HepG2 (cell line): ENCODE data around the gene NCBP3. TPM values are rescaled to one million over a fixed set of nuclear protein-coding genes. Genes with fewer than 3 reads are reported as not detected.
A peak's percentile ranks its signal among the peaks of the same experiment; 100 is the strongest.

Experiments
- CENPX ChIP-seq: sonication (generic); formaldehyde crosslinking; IDR thresholded peaks from 2 replicates; pipeline ENCODE4 v1.9.0; 2021; ENCODE audit warnings: mild to moderate bottlenecking, missing genetic modification reagents, moderate library complexity
- CREM ChIP-seq, 2 experiments: sonication (generic) in 1 of 2; formaldehyde crosslinking in 1 of 2; IDR thresholded peaks; 2 replicates each; pipeline versions ENCODE4 v1.4.0 to v1.6.1; 2016 to 2020; ENCODE audit warnings: antibody characterized with exemption in 1 of 2, mild to moderate bottlenecking in 1 of 2, missing genetic modification reagents in 1 of 2
- GLI4 ChIP-seq: sonication (generic); formaldehyde crosslinking; IDR thresholded peaks from 2 replicates; pipeline ENCODE4 v1.5.1; 2020; ENCODE audit warnings: missing genetic modification reagents, mild to moderate bottlenecking, moderate library complexity, borderline replicate concordance
- MIER2 ChIP-seq: IDR thresholded peaks from 2 replicates; pipeline ENCODE4 v1.6.1; 2016; ENCODE audit warnings: missing biosample characterization, missing genetic modification reagents
- POLR2G ChIP-seq: fragments of 200-400 bp; formaldehyde crosslinking; IDR thresholded peaks from 2 replicates; pipeline ENCODE4 v1.6.1; 2018; ENCODE audit warnings: mild to moderate bottlenecking, low read depth, low read length, moderate library complexity
- RAD21 ChIP-seq: fragments of 450-650 bp; formaldehyde crosslinking; IDR thresholded peaks from 2 replicates; pipeline ENCODE4 v1.5.0; 2020; ENCODE audit warnings: mild to moderate bottlenecking
- RARA ChIP-seq: IDR thresholded peaks from 2 replicates; pipeline ENCODE4 v1.6.1; 2016; ENCODE audit warnings: missing genetic modification reagents, missing compliant biosample characterization
- SALL1 ChIP-seq: sonication (generic); formaldehyde crosslinking; IDR thresholded peaks from 2 replicates; pipeline ENCODE4 v1.8.0; 2022; ENCODE audit warnings: mild to moderate bottlenecking, missing genetic modification reagents
- ZBTB25 ChIP-seq: IDR thresholded peaks from 2 replicates; pipeline ENCODE4 v1.6.1; 2018; ENCODE audit warnings: missing genetic modification reagents
- ZBTB49 ChIP-seq: sonication (generic); formaldehyde crosslinking; IDR thresholded peaks from 2 replicates; pipeline ENCODE4 v1.4.0; 2020; ENCODE audit warnings: missing genetic modification reagents, borderline replicate concordance
- ZNF143 ChIP-seq: sonication (generic); formaldehyde crosslinking; IDR thresholded peaks from 2 replicates; pipeline ENCODE4 v1.4.0; 2020; ENCODE audit warnings: missing genetic modification reagents
- ZNF18 ChIP-seq: sonication (generic); formaldehyde crosslinking; IDR thresholded peaks from 2 replicates; pipeline ENCODE4 v1.8.0; 2022; ENCODE audit warnings: mild to moderate bottlenecking, missing genetic modification reagents; ENCODE audit not compliant: insufficient replicate concordance
- ZNF441 ChIP-seq: sonication (generic); formaldehyde crosslinking; IDR thresholded peaks from 2 replicates; pipeline ENCODE4 v1.7.0; 2021; ENCODE audit warnings: missing genetic modification reagents, borderline replicate concordance
- ZNF564 ChIP-seq: sonication (generic); formaldehyde crosslinking; IDR thresholded peaks from 2 replicates; pipeline ENCODE4 v1.8.1; 2023; ENCODE audit warnings: mild to moderate bottlenecking, missing genetic modification reagents
- ZNF878 ChIP-seq: sonication (generic); formaldehyde crosslinking; IDR thresholded peaks from 2 replicates; pipeline ENCODE4 v1.8.1; 2023; ENCODE audit warnings: mild to moderate bottlenecking, missing genetic modification reagents, moderate library complexity
- ZSCAN25 ChIP-seq: sonication (generic); formaldehyde crosslinking; IDR thresholded peaks from 2 replicates; pipeline ENCODE4 v1.8.0; 2022; ENCODE audit warnings: mild to moderate bottlenecking, missing genetic modification reagents
- polyA plus RNA-seq, 8 experiments: library from polyadenylated mRNA; depleted of rRNA in 3 of 8; stranded (reverse) in 7 of 8; unstranded in 1 of 8; fragments of >200 nt; fragmentation: Illumina TruSeq in 4 of 8; extraction: Trizol in 4 of 8; gene quantifications; 2 replicates each; pipeline versions ENCODE4 v1.2.1 to v1.2.3, GENCODE V29; 2011 to 2016; ENCODE audit warnings: low read depth in 4 of 8, missing spikeins in 1 of 8, mixed read lengths in 1 of 8; ENCODE audit not compliant: insufficient read depth in 1 of 8
- total RNA-seq, 5 experiments: library from RNA; depleted of rRNA; stranded (reverse); fragments of >200 nt; fragmentation: Illumina TruSeq; extraction: Trizol; gene quantifications; 2 replicates each; pipeline ENCODE4 v1.2.3, GENCODE V29; 2016; ENCODE audit warnings: low read depth in 1 of 5

Gene NCBP3
- total and polyA plus RNA-seq, 2 of the 13 experiments (the other 11 are each of a cell fraction or from before 2014, with no cell fraction given) = 19.5 to 24.8 TPM

GRCh38 chr17:3794557-3795389 lies 51.3 kb downstream of the NCBP3 start (continued):
- no peak for TF ChIP-seq ZBTB49 (CRISPR knock-in tag)
- TF ChIP-seq CENPX = no peak
- TF ChIP-seq ZBTB25 (CRISPR knock-in tag) = peak; percentile 20
- peak; percentile 72 for TF ChIP-seq SALL1 (CRISPR knock-in tag)
- no peak; the same call in 1 of the 2 replicates for TF ChIP-seq MIER2 (CRISPR knock-in tag)
- TF ChIP-seq CREM (IDR thresholded peaks at IDR 0.05) = peak; percentile 38; the same call in 1 of the 2 replicates
- TF ChIP-seq CREM (CRISPR knock-in tag; IDR thresholded peaks at IDR 0.05) = no peak
- peak; percentile 52; the same call in 1 of the 2 replicates for TF ChIP-seq RARA
- TF ChIP-seq ZNF441 (CRISPR knock-in tag) = peak; percentile 63; the same call in 1 of the 2 replicates
- peak; percentile 75 for TF ChIP-seq POLR2G
- 0 out of 2 replicates have a peak, but pooled peaks have one; percentile 52 for TF ChIP-seq ZNF878 (CRISPR knock-in tag)
- TF ChIP-seq ZNF564 (CRISPR knock-in tag) = peak; percentile 64; the same call in 1 of the 2 replicates
- 0 out of 2 replicates have a peak, but pooled peaks have one; percentile 65 for TF ChIP-seq GLI4 (CRISPR knock-in tag)
- TF ChIP-seq RAD21 (CRISPR knock-in tag) = peak; percentile 52
- no peak for TF ChIP-seq ZNF18 (CRISPR knock-in tag)
- TF ChIP-seq ZNF143 = peak; percentile 44; the same call in 1 of the 2 replicates
- peak; percentile 90 for TF ChIP-seq ZSCAN25 (CRISPR knock-in tag)
